A673 (cell line): Measurements from ENCODE around the gene CRELD2.

Experiments
- CTCF ChIP-seq: fragments of 300-800, 200-600 bp; sonication (generic); conservative IDR thresholded peaks from 2 replicates; pipeline ENCODE4 v1.5.1; 2017; ENCODE audit warnings: low read depth, mild to moderate bottlenecking, antibody characterized with exemption, low read length, moderate library complexity, mixed read lengths
- EZH2 ChIP-seq: fragments of 200-600 bp; sonication (generic); IDR thresholded peaks from 2 replicates; pipeline ENCODE4 v1.6.1; 2017; ENCODE audit warnings: borderline replicate concordance, low read depth, mild to moderate bottlenecking, mixed read lengths, antibody characterized with exemption, low read length; ENCODE audit not compliant: poor library complexity, severe bottlenecking

GRCh38 chr22:49917974-49918910 is at the start of gene CRELD2, which contains the start of gene ALG12:
- no peak for TF ChIP-seq CTCF
- no peak for TF ChIP-seq EZH2
